ENCODE data around the gene MOCOS.

DNA sequence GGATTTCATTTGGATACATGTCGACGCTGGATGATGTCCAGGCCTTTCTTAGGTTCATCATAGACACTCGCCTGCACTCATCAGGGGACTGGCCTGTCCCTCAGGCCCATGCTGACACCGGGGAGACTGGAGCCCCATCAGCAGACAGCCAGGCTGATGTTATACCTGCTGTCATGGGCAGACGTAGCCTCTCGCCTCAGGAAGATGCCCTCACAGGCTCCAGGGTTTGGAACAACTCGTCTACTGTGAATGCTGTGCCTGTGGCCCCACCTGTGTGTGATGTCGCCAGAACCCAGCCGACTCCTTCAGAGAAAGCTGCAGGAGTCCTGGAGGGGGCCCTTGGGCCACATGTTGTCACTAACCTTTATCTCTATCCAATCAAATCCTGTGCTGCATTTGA is 28.3 kb downstream of the MOCOS start:
- TF ChIP-seq, protein P1, sequence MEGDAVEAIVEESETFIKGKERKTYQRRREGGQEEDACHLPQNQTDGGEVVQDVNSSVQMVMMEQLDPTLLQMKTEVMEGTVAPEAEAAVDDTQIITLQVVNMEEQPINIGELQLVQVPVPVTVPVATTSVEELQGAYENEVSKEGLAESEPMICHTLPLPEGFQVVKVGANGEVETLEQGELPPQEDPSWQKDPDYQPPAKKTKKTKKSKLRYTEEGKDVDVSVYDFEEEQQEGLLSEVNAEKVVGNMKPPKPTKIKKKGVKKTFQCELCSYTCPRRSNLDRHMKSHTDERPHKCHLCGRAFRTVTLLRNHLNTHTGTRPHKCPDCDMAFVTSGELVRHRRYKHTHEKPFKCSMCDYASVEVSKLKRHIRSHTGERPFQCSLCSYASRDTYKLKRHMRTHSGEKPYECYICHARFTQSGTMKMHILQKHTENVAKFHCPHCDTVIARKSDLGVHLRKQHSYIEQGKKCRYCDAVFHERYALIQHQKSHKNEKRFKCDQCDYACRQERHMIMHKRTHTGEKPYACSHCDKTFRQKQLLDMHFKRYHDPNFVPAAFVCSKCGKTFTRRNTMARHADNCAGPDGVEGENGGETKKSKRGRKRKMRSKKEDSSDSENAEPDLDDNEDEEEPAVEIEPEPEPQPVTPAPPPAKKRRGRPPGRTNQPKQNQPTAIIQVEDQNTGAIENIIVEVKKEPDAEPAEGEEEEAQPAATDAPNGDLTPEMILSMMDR (optimal IDR thresholded peaks at IDR 0.05 in 1 of 3, IDR thresholded peaks at IDR 0.05 in 1 of 3, conservative IDR thresholded peaks at IDR 0.05 in 1 of 3; ENCODE audit: extremely low read depth in 1 of 3, insufficient read depth in 2 of 3, low read length in 3 of 3) = no peak
- no peak for TF ChIP-seq EZH2 (IDR thresholded peaks at IDR 0.05; ENCODE audit: low read length)

Measured in keratinocyte (primary cell).